HepG2 (cell line): Measurements from ENCODE around the gene HSPB7. TPM values are rescaled to one million over a fixed set of nuclear protein-coding genes. Genes with fewer than 3 reads are reported as not detected.
A peak's percentile ranks its signal among the peaks of the same experiment; 100 is the strongest.

Experiments used
- ATAC-seq: fragments of 200-7000 bp; cut with Tn5 transposase; 3 replicates; pipeline ENCODE4 v1.9.1; 2020; ENCODE audit warnings: mild to moderate bottlenecking, moderate library complexity
- BruUV-seq: library from RNA; stranded (reverse); fragments of 400-500 nt; replicated peaks from 2 replicates; lab custom pipeline; 2021; lab: Mats Ljungman, UMichigan
- CTCF ChIA-PET: fragments of 300-600 bp; formaldehyde crosslinking; extraction: SDS; loops from one replicate; lab custom pipeline; 2021; ENCODE audit warnings: low total read pairs, inconsistent platforms, low intra/inter-chr PET ratio; lab: Yijun Ruan, JAX
- POLR2A ChIA-PET: fragments of 350-600 bp; sonication (Branson Sonifier 250); formaldehyde crosslinking; loops from one replicate; lab custom pipeline; 2020; ENCODE audit warnings: antibody characterized with exemption, inconsistent platforms; lab: Yijun Ruan, JAX
- DNase-seq: peaks from one replicate; pipeline ENCODE4 v3.0.0-alpha.2; 2015; ENCODE audit warnings: low spot score
- FAIRE-seq: peaks from 3 replicates; lab custom pipeline; 2011; peaks lifted over from hg19 to GRCh38; lab: Jason Lieb, UNC
- H2AFZ ChIP-seq: one replicate; pipeline ENCODE4 v1.6.1; 2011; ENCODE audit warnings: low read length, inconsistent platforms
- H3K27ac ChIP-seq: fragments of 300-600 bp; 3 replicates; pipeline ENCODE4 v1.8.0; 2011; ENCODE audit warnings: mixed run types, mild to moderate bottlenecking, mixed read lengths, low read length, inconsistent platforms; ENCODE audit not compliant: insufficient read depth; ENCODE audit errors: extremely low read length
- H3K27me3 ChIP-seq, 2 experiments: fragments of 200-600 bp in 1 of 2; 2 replicates in 1 of 2; 3 replicates in 1 of 2; pipeline versions ENCODE4 v1.6.0 to v1.8.0; 2011; ENCODE audit warnings: low read length in 2 of 2, mild to moderate bottlenecking in 2 of 2, moderate library complexity in 2 of 2, inconsistent platforms in 1 of 2; ENCODE audit not compliant: insufficient read depth in 2 of 2, control insufficient read depth in 1 of 2
- H3K36me3 ChIP-seq, 2 experiments: fragments of 200-600 bp in 1 of 2; replicated peaks in 1 of 2; 2 replicates in 1 of 2; 3 replicates in 1 of 2; pipeline versions ENCODE4 v1.5.1 to v1.8.0; 2011; ENCODE audit warnings: low read length in 2 of 2, inconsistent platforms in 1 of 2; ENCODE audit not compliant: insufficient read depth in 2 of 2, control insufficient read depth in 1 of 2
- H3K4me1 ChIP-seq: 2 replicates; pipeline ENCODE4 v1.5.1; 2012; ENCODE audit warnings: low read length, inconsistent platforms; ENCODE audit not compliant: insufficient read depth
- H3K4me2 ChIP-seq: 2 replicates; pipeline ENCODE4 v1.6.0; 2011; ENCODE audit warnings: low read depth, low read length, inconsistent platforms
- H3K4me3 ChIP-seq, 3 experiments: fragments of 200-600 bp in 1 of 3; sonication (generic), shearing (Covaris generic) in 1 of 3; replicated peaks in 1 of 3; 2 replicates each; pipeline ENCODE4 v1.5.1; 2011 to 2016; ENCODE audit warnings: low read length in 3 of 3, inconsistent platforms in 2 of 3, low read depth in 2 of 3, mild to moderate bottlenecking in 2 of 3, control low read depth in 1 of 3, mixed read lengths in 1 of 3; ENCODE audit not compliant: insufficient read depth in 1 of 3
- H3K79me2 ChIP-seq: one replicate; pipeline ENCODE4 v1.6.1; 2011; ENCODE audit warnings: low read length, inconsistent platforms; ENCODE audit not compliant: insufficient read depth
- H3K9ac ChIP-seq: 2 replicates; pipeline ENCODE4 v1.6.0; 2011; ENCODE audit warnings: mild to moderate bottlenecking, low read depth, low read length, inconsistent platforms; ENCODE audit not compliant: insufficient read depth
- H3K9me3 ChIP-seq: 2 replicates; pipeline ENCODE4 v1.5.1; 2012; ENCODE audit warnings: mild to moderate bottlenecking, low read length
- H4K20me1 ChIP-seq: 2 replicates; pipeline ENCODE4 v1.6.0; 2011; ENCODE audit warnings: inconsistent platforms, mild to moderate bottlenecking, low read length, moderate library complexity; ENCODE audit not compliant: insufficient read depth
- ATF5 ChIP-seq: sonication (generic); formaldehyde crosslinking; IDR thresholded peaks from 2 replicates; pipeline ENCODE4 v1.4.0; 2020; ENCODE audit warnings: mild to moderate bottlenecking, low read depth, missing genetic modification reagents
- CCAR2 ChIP-seq: fragments of 200-400 bp; formaldehyde crosslinking; optimal IDR thresholded peaks from 2 replicates; pipeline ENCODE3; 2018; ENCODE audit warnings: low read depth, mild to moderate bottlenecking, low read length, moderate library complexity
- CENPBD1 ChIP-seq: sonication (generic); formaldehyde crosslinking; IDR thresholded peaks from 2 replicates; pipeline ENCODE4 v1.8.0; 2022; ENCODE audit warnings: missing genetic modification reagents, low read depth, mild to moderate bottlenecking, borderline replicate concordance
- FOXJ3 ChIP-seq: sonication (generic); formaldehyde crosslinking; IDR thresholded peaks from 2 replicates; pipeline ENCODE4 v1.4.0; 2020; ENCODE audit warnings: missing genetic modification reagents, mild to moderate bottlenecking, borderline replicate concordance
- KLF12 ChIP-seq: sonication (generic); formaldehyde crosslinking; IDR thresholded peaks from 2 replicates; pipeline ENCODE4 v1.4.0; 2020; ENCODE audit warnings: missing genetic modification reagents, borderline replicate concordance
- MLXIP ChIP-seq: sonication (generic); formaldehyde crosslinking; IDR thresholded peaks from 2 replicates; pipeline ENCODE4 v1.9.0; 2021; ENCODE audit warnings: missing genetic modification reagents, borderline replicate concordance
- NAIF1 ChIP-seq: sonication (generic); formaldehyde crosslinking; IDR thresholded peaks from 2 replicates; pipeline ENCODE4 v1.5.0; 2020; ENCODE audit warnings: mild to moderate bottlenecking, missing genetic modification reagents, borderline replicate concordance
- SNRNP70 ChIP-seq: fragments of 200-400 bp; formaldehyde crosslinking; IDR thresholded peaks from 2 replicates; pipeline ENCODE4 v1.6.1; 2017; ENCODE audit warnings: mild to moderate bottlenecking, low read depth, low read length, moderate library complexity
- SRY ChIP-seq: sonication (generic); formaldehyde crosslinking; IDR thresholded peaks from 2 replicates; pipeline ENCODE4 v1.8.0; 2022; ENCODE audit warnings: mild to moderate bottlenecking, missing genetic modification reagents
- ZNF777 ChIP-seq: sonication (generic); formaldehyde crosslinking; IDR thresholded peaks from 2 replicates; pipeline ENCODE4 v1.4.0; 2020; ENCODE audit warnings: missing genetic modification reagents
- ZZZ3 ChIP-seq: sonication (generic); formaldehyde crosslinking; IDR thresholded peaks from 2 replicates; pipeline ENCODE4 v1.4.0; 2020; ENCODE audit warnings: missing genetic modification reagents, mild to moderate bottlenecking, borderline replicate concordance
- WGBS: methylation state at CpG from one replicate; pipeline ENCODE4 v1.1.6; 2017; ENCODE audit warnings: low lambda C conversion rate; 5-methylcytosine and 5-hydroxymethylcytosine counted together
- in situ Hi-C: cut with HindIII; loops from 2 replicates; pipeline ENCODE4 v1.10.0; 2017; ENCODE audit warnings: low pct_unique_long_range_greater_than_20kb; ENCODE audit not compliant: extremely low pct_ligation_motif_present
- intact Hi-C: fragments of 100-400 bp; cut with micrococcal nuclease; formaldehyde crosslinking; loops from one replicate; pipeline ENCODE4 v1.10.0; 2022; ENCODE audit not compliant: unreplicated experiment
- polyA plus RNA-seq, 8 experiments: library from polyadenylated mRNA; depleted of rRNA in 3 of 8; stranded (reverse) in 7 of 8; unstranded in 1 of 8; fragments of >200 nt; fragmentation: Illumina TruSeq in 4 of 8; extraction: Trizol in 4 of 8; gene quantifications; 2 replicates each; pipeline versions ENCODE4 v1.2.1 to v1.2.3, GENCODE V29; 2011 to 2016; ENCODE audit warnings: low read depth in 4 of 8, missing spikeins in 1 of 8, mixed read lengths in 1 of 8; ENCODE audit not compliant: insufficient read depth in 1 of 8
- total RNA-seq, 5 experiments: library from RNA; depleted of rRNA; stranded (reverse); fragments of >200 nt; fragmentation: Illumina TruSeq; extraction: Trizol; gene quantifications; 2 replicates each; pipeline ENCODE4 v1.2.3, GENCODE V29; 2016; ENCODE audit warnings: low read depth in 1 of 5
- TF ChIP-seq, protein P1 (sequence below): sonication (generic); formaldehyde crosslinking; IDR thresholded peaks from 2 replicates; pipeline ENCODE4 v1.4.0; 2020; ENCODE audit warnings: missing genetic modification reagents, borderline replicate concordance

HSPB7 gene
- total and polyA plus RNA-seq, 2 of the 13 experiments (the other 11 are each of a cell fraction or from before 2014, with no cell fraction given): 0.20 TPM; not detected in 1

DNA sequence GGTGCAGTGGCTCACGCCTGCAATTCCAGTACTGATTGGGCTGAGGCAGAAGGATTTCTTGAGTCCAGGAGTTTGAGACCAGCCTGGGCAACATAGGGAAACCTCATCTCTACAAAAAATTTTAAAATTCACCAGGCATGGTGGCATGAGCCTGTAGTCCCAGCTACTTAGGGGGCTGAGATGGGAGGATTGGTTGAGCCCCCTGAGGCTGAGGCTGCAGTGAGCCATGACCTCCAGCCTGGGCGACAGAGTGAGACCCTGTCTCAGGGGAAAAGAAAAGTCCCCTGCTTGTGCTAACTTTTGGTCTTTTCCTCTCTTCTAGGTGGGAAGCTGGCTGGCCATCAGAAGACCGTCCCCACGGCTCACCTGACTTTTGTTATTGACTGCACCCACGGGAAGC lies 12.2 kb downstream of the HSPB7 start:
- peak overlapping the region; percentile 90 for H3K4me2 ChIP-seq
- no peak for TF ChIP-seq ZZZ3
- TF ChIP-seq MLXIP: no peak
- TF ChIP-seq ZNF777 (CRISPR knock-in tag): no peak
- TF ChIP-seq CCAR2: no peak
- TF ChIP-seq, protein P1, sequence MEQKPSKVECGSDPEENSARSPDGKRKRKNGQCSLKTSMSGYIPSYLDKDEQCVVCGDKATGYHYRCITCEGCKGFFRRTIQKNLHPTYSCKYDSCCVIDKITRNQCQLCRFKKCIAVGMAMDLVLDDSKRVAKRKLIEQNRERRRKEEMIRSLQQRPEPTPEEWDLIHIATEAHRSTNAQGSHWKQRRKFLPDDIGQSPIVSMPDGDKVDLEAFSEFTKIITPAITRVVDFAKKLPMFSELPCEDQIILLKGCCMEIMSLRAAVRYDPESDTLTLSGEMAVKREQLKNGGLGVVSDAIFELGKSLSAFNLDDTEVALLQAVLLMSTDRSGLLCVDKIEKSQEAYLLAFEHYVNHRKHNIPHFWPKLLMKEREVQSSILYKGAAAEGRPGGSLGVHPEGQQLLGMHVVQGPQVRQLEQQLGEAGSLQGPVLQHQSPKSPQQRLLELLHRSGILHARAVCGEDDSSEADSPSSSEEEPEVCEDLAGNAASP (CRISPR knock-in tag): no peak
- no peak for TF ChIP-seq KLF12 (CRISPR knock-in tag)
- TF ChIP-seq FOXJ3: no peak
- TF ChIP-seq SNRNP70: no peak
- TF ChIP-seq ATF5 (CRISPR knock-in tag): no peak
- no peak for TF ChIP-seq CENPBD1
- TF ChIP-seq NAIF1 (CRISPR knock-in tag): no peak
- no peak for TF ChIP-seq SRY
- H3K4me3 ChIP-seq: no peak overlapping the region
- no peaks in the 10 kb centered on the region for H3K9me3 ChIP-seq
- peak overlapping the region; percentile 8; the same call in 1 of the 2 replicates for H3K9ac ChIP-seq
- peaks cover 20% of the 10 kb centered on the region; the same call in 1 of the 2 replicates for H4K20me1 ChIP-seq
- no peaks in the 10 kb centered on the region for H3K27me3 ChIP-seq
- in situ Hi-C loops (no loop called here), intact Hi-C loops (no loop called here)
- H3K27ac ChIP-seq: no peak overlapping the region
- peaks cover 10% of the 10 kb centered on the region for H3K79me2 ChIP-seq
- WGBS: 100% methylated on average over 4 of the region's 5 CpGs
- DNase-seq: no peak
- ATAC-seq: no peak
- H2AFZ ChIP-seq: no peak overlapping the region
- POLR2A ChIA-PET: no interaction called here
- peaks cover 0 to 18% of the 10 kb centered on the region in 2 experiments for H3K36me3 ChIP-seq
- FAIRE-seq: no peak
- peaks cover 58% of the 10 kb centered on the region for H3K4me1 ChIP-seq
- CTCF ChIA-PET: no interaction called here
- no TSS peak for BruUV-seq
